Epithelial cell of esophagus (primary cell): ENCODE results near the gene ATP2C1.

Experiments
- DNase-seq: peaks from one replicate; pipeline ENCODE4 v3.0.0; 2010; ENCODE audit warnings: low read depth
- H3K4me3 ChIP-seq: 2 replicates; pipeline ENCODE4 v1.5.1; 2011; ENCODE audit warnings: mild to moderate bottlenecking, low read length, control low read depth
- TF ChIP-seq, protein P1 (sequence below): IDR thresholded peaks from 2 replicates; pipeline ENCODE4 v1.5.1; 2011; ENCODE audit warnings: low read depth, mild to moderate bottlenecking, low read length, control low read depth, inconsistent platforms; ENCODE audit not compliant: insufficient read depth; ENCODE audit errors: missing control alignments

The ATP2C1 gene

GRCh38 chr3:130894986-130895280, 1.0 kb downstream of the ATP2C1 start:
- peak; percentile 11 for DNase-seq
- TF ChIP-seq, protein P1, sequence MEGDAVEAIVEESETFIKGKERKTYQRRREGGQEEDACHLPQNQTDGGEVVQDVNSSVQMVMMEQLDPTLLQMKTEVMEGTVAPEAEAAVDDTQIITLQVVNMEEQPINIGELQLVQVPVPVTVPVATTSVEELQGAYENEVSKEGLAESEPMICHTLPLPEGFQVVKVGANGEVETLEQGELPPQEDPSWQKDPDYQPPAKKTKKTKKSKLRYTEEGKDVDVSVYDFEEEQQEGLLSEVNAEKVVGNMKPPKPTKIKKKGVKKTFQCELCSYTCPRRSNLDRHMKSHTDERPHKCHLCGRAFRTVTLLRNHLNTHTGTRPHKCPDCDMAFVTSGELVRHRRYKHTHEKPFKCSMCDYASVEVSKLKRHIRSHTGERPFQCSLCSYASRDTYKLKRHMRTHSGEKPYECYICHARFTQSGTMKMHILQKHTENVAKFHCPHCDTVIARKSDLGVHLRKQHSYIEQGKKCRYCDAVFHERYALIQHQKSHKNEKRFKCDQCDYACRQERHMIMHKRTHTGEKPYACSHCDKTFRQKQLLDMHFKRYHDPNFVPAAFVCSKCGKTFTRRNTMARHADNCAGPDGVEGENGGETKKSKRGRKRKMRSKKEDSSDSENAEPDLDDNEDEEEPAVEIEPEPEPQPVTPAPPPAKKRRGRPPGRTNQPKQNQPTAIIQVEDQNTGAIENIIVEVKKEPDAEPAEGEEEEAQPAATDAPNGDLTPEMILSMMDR = no peak
- H3K4me3 ChIP-seq = peak overlapping the region; percentile 91

GRCh38 chr3:130895690-130896488, 2.0 kb downstream of the ATP2C1 start:
- no peak for DNase-seq
- peak overlapping the region; percentile 91 for H3K4me3 ChIP-seq
- TF ChIP-seq, protein P1 = no peak

DNA sequence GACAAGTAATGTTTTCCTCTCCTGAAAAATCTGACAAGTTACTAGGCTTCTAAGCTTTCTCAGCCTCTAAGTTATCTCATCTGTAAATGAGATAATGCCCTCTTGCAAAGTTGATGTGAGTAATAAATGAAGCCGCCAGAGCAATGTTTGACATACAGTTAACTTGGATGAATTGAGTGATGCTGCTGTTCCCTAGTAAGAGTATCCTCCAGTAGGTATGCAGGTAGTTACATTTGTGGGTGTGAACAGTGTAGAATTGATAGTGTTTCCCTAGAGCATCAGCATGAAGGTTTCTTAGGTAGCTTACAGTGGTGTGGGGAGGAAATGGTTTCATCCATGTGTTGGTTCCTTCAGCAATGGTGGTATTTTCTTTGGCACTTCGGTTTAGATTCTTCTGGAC, 3.4 kb downstream of the ATP2C1 start:
- DNase-seq = no peak
- TF ChIP-seq, protein P1 = no peak
- H3K4me3 ChIP-seq = no peak overlapping the region

DNA sequence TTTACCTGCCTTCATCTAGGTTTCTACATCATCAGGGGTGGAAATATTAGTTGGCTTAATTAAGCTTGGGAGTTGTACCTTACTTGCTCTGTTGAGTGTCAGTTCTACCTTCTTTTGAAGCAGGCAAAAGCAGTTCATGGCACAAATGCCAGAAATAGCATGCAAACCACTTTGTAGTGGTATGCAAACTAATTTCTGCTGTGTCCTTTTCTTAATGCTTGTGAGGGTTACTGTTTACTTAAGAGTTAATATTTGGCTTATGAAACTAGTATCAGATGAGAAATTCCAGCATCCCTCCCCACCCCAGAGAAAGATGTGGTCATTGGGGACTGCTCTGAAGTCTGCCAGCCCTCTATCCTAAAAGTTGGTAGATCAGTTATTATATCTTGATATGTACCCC, 7.1 kb downstream of the ATP2C1 start:
- no peak for DNase-seq
- TF ChIP-seq, protein P1 = no peak
- no peak overlapping the region for H3K4me3 ChIP-seq

- TF ChIP-seq, protein P1 = no peak
- no peak overlapping the region for H3K4me3 ChIP-seq
- DNase-seq = peak; percentile 11
These were observed 7.8 kb downstream of the ATP2C1 start for GRCh38 chr3:130901463-130902204.

GRCh38 chr3:130903412-130903908, 9.6 kb downstream of the ATP2C1 start:
- TF ChIP-seq, protein P1 = no peak
- DNase-seq = no peak

GRCh38 chr3:130904491-130904890, 10.6 kb downstream of the ATP2C1 start:
- TF ChIP-seq, protein P1 = no peak
- H3K4me3 ChIP-seq = no peak overlapping the region
- peak; percentile 24 for DNase-seq

More at GRCh38 chr3:130903412-130903908, 9.6 kb downstream of the ATP2C1 start:
- H3K4me3 ChIP-seq = no peak overlapping the region
